Tibial nerve (tissue), 4 donors: ENCODE measurements around the gene NCF2. TPM values are rescaled to one million over a fixed set of nuclear protein-coding genes. Genes with fewer than 3 reads are reported as not detected.

Experiments
- DNase-seq, 2 donors: peaks; one replicate each; pipeline ENCODE4 v3.0.0-alpha.2; 2019; ENCODE audit warnings: low spot score in 2 of 2
- H3K27ac ChIP-seq, 4 donors: fragments of 200-600 bp; sonication (generic) in 3 of 4; one replicate each; pipeline ENCODE4 v1.5.1; 2017 to 2019; ENCODE audit warnings: mild to moderate bottlenecking in 1 of 4
- H3K27me3 ChIP-seq, 2 donors: fragments of 200-600 bp; sonication (generic) in 1 of 2; one replicate each; pipeline versions ENCODE4 v1.5.1 to v1.6.0; 2017 to 2019
- H3K36me3 ChIP-seq, 3 donors: fragments of 200-600 bp; sonication (generic); one replicate each; pipeline ENCODE4 v1.5.1; 2018 to 2019
- H3K4me1 ChIP-seq, 4 donors: fragments of 200-600 bp; sonication (generic) in 3 of 4; one replicate each; pipeline ENCODE4 v1.5.1; 2017 to 2019
- H3K4me3 ChIP-seq, 4 donors: fragments of 200-600 bp; sonication (generic) in 3 of 4; one replicate each; pipeline ENCODE4 v1.5.1; 2017 to 2019; ENCODE audit warnings: mild to moderate bottlenecking in 1 of 4, moderate library complexity in 1 of 4
- H3K9me3 ChIP-seq, 4 donors: fragments of 200-600 bp; sonication (generic) in 3 of 4; one replicate each; pipeline ENCODE4 v1.5.1; 2017 to 2019
- CTCF ChIP-seq, 5 experiments: fragments of 200-600 bp in 3 of 5; fragments of 450-650 bp in 2 of 5; sonication (generic) in 3 of 5; IDR thresholded peaks; one replicate each; pipeline ENCODE4 v1.5.1; 2016 to 2019; ENCODE audit warnings: antibody characterized with exemption in 5 of 5, mild to moderate bottlenecking in 3 of 5, moderate library complexity in 2 of 5
- EP300 ChIP-seq, 2 donors: sonication (generic); formaldehyde crosslinking; IDR thresholded peaks; one replicate each; pipeline ENCODE4 v1.6.1; 2017; ENCODE audit warnings: antibody characterized with exemption in 2 of 2, mild to moderate bottlenecking in 1 of 2
- POLR2A ChIP-seq, 2 donors: fragments of 450-650 bp; IDR thresholded peaks; one replicate each; pipeline ENCODE4 v1.6.1; 2017; ENCODE audit warnings: antibody characterized with exemption in 2 of 2, mild to moderate bottlenecking in 2 of 2, moderate library complexity in 2 of 2
- WGBS, 2 donors: methylation state at CpG; one replicate each; pipeline ENCODE4 v1.1.5; 2018; 5-methylcytosine and 5-hydroxymethylcytosine counted together
- total RNA-seq, 4 donors: library from RNA; depleted of rRNA; stranded (reverse); fragments of >200 nt; gene quantifications; one replicate each; pipeline ENCODE4 v1.1.0, GENCODE V29; 2016

Gene NCF2
- total RNA-seq, 4 donors from 2014 or later = 9.6 to 21.0 (median 17.1) TPM

DNA sequence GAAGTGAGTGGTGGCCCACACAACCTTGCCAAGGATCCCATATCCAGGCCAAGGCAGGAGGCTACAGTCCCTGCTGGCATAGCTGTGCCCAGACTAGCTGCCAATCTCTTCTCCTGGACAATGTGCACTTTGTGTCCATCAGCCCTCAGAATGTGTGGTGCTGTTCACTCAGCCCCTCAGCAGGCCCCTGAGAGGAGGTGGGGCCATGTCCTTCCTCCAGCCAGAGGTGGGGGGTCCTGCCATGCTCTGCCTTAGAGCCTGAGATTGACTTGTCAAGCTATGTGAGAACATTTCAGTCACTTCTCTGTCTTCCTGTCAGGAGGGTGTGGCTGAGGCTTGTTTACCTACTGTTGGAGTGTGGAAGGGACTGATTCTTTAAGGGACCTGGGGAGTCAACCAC, 1.4 kb downstream of the NCF2 start:
- no peaks in the 10 kb centered on the region for H3K36me3 ChIP-seq
- no peaks in the 10 kb centered on the region for H3K9me3 ChIP-seq
- H3K4me3 ChIP-seq = peak overlapping the region in 2 of 4 donors; percentile 7 to 33
- DNase-seq = no peak
- peak overlapping the region in 3 of 4 donors; percentile 46 to 75 (median 48) for H3K27ac ChIP-seq
- TF ChIP-seq CTCF (IDR thresholded peaks at IDR 0.05) (no peak), POLR2A (IDR thresholded peaks at IDR 0.05) (no peak), EP300 (IDR thresholded peaks at IDR 0.05) (no peak)
- H3K4me1 ChIP-seq = peaks cover 0 to 4% (median 0%) of the 10 kb centered on the region in 4 donors
- no peaks in the 10 kb centered on the region for H3K27me3 ChIP-seq

DNA sequence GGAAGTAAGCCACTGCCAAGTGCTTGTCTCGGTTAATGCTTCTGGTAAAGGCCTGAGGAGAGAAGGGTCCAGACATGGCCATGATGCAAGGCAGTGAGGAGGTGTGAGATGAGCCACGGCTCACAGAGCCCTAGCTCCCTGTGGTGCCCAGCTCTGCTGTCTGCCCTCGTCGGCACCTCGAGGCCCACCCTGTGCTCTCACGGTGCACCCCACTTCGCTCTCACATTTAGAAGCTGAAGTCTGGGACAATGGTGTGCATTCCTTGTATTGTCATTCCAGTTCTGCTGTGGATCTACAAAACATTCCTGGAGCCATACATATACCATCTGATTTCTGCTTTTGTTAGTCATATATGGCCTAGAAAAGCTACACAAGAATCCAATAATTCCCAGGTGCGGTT, 3.3 kb downstream of the NCF2 start:
- H3K4me1 ChIP-seq = peaks cover 0 to 4% (median 0%) of the 10 kb centered on the region in 4 donors
- H3K27me3 ChIP-seq = no peaks in the 10 kb centered on the region
- H3K9me3 ChIP-seq = no peaks in the 10 kb centered on the region
- WGBS, 2 donors = 92 to 98% methylated on average over 7 to 8 of the region's 8 CpGs
- no peak for DNase-seq
- TF ChIP-seq POLR2A (IDR thresholded peaks at IDR 0.05) = no peak
- H3K27ac ChIP-seq = no peak overlapping the region
- H3K4me3 ChIP-seq = no peak overlapping the region
- no peaks in the 10 kb centered on the region for H3K36me3 ChIP-seq

DNA sequence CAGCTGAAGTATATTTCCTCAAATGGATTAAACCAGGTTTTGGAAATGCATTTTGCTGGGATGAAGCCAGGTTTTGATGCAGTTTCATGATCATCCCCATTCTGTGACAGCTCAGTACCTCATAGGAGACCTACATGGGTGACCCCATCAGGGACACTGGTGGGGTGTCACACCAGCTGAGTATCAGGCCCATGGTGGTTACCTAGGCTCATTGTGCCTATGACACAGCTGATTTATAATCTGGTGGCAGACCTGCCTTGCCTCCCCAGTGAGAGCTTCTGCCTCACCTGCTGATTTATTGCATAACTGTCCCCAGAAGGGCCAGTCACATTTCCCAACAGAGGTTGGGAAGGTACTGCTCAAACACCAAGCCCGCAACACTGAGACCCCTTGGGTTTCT, 3.8 kb downstream of the NCF2 start:
- TF ChIP-seq CTCF (IDR thresholded peaks at IDR 0.05) (no peak), EP300 (IDR thresholded peaks at IDR 0.05) (no peak), POLR2A (IDR thresholded peaks at IDR 0.05) (no peak)
- Histone ChIP-seq H3K4me3 (no peak overlapping the region), H3K27ac (no peak overlapping the region), H3K36me3 (no peaks in the 10 kb centered on the region), H3K9me3 (no peaks in the 10 kb centered on the region), H3K27me3 (no peaks in the 10 kb centered on the region), H3K4me1 (peaks cover 0 to 4% (median 0%) of the 10 kb centered on the region in 4 donors)
- DNase-seq = no peak
- WGBS, 2 donors = 86 to 100% methylated on average over 1 of the region's 1 CpG

DNA sequence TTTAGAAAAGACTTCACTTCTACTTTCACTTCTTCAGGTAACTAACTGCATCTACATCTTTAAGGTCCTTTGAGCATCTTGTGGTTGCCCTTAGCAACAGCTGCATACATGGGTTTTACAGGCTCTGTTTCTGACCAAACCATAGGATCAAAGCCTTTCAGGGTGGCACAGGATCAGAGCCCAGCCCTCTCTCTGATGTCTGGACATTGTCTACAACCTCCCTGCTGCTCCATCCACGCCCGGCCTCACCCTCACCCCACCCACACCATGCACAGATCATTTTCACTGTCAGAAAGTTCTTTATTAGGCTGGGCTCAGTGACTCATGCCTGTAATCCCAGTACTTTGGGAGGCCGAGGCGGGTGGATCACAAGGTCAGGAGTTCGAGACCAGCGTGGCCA, 5.2 kb downstream of the NCF2 start:
- H3K27ac ChIP-seq = no peak overlapping the region
- DNase-seq = no peak
- H3K4me3 ChIP-seq = no peak overlapping the region
- H3K9me3 ChIP-seq = no peaks in the 10 kb centered on the region
- H3K36me3 ChIP-seq = no peaks in the 10 kb centered on the region
- no peak for TF ChIP-seq EP300 (IDR thresholded peaks at IDR 0.05)
- TF ChIP-seq CTCF (IDR thresholded peaks at IDR 0.05) = no peak
- no peak for TF ChIP-seq POLR2A (IDR thresholded peaks at IDR 0.05)
- H3K27me3 ChIP-seq = no peaks in the 10 kb centered on the region
- WGBS, 2 donors = 60 to 65% methylated on average over 6 of the region's 6 CpGs
- peaks cover 0 to 6% (median 0%) of the 10 kb centered on the region in 4 donors for H3K4me1 ChIP-seq

DNA sequence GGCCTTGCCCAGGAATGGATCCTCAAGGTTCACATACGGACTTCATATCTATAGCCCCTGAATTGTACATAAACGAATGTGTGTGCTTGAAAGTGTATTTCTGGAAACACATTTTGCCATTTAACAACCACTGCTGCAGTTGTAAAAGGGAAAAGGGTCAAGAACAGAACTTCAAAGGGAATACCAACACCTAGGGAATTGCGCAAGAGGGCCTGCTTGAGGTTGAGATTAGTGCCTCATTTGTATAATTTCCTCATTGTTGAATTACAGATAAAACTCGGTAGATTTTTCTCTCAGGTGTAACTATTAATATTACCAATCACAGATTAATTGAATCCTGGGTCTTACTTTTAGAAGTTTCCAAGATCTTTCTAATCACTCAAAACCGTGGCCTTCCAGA, 6.1 kb downstream of the NCF2 start:
- H3K9me3 ChIP-seq = no peaks in the 10 kb centered on the region
- no peak overlapping the region for H3K4me3 ChIP-seq
- H3K4me1 ChIP-seq = peaks cover 0 to 9% (median 0%) of the 10 kb centered on the region in 4 donors
- H3K27me3 ChIP-seq = no peaks in the 10 kb centered on the region
- WGBS, 2 donors = 70 to 81% methylated on average over 5 of the region's 5 CpGs
- no peak for DNase-seq
- H3K27ac ChIP-seq = peak overlapping the region in 1 of 4 donors; percentile 28
- no peaks in the 10 kb centered on the region for H3K36me3 ChIP-seq
- TF ChIP-seq POLR2A (IDR thresholded peaks at IDR 0.05) (no peak), EP300 (IDR thresholded peaks at IDR 0.05) (no peak), CTCF (IDR thresholded peaks at IDR 0.05) (no peak)

DNA sequence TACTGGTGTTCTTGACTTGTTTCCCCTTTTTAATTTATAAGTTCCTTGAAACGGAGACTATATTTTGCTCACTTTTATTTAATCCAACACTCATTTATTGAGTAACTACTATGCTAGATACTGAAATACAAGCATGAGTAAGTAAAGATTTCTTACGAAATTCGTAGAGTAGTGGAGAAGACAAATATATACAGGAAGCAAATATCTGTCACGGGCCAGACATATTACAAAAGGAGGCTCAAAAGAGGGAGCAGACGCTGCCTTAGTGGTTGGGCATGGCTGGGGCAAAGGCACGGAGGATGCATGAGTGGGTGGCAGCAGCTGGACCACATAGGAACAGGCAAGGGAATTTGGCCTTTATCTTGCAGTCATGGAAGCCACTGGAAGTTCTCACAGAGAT, 6.8 kb downstream of the NCF2 start:
- WGBS, 2 donors = 73 to 78% methylated on average over 6 of the region's 6 CpGs
- no peaks in the 10 kb centered on the region for H3K9me3 ChIP-seq

More for the DNA sequence above, 6.8 kb downstream of the NCF2 start:
- H3K36me3 ChIP-seq = no peaks in the 10 kb centered on the region
- no peak overlapping the region for H3K27ac ChIP-seq
- TF ChIP-seq POLR2A (IDR thresholded peaks at IDR 0.05) = no peak
- TF ChIP-seq CTCF (IDR thresholded peaks at IDR 0.05) = no peak
- TF ChIP-seq EP300 (IDR thresholded peaks at IDR 0.05) = peak in 1 of 2 donors; percentile 68
- no peak overlapping the region for H3K4me3 ChIP-seq
- H3K4me1 ChIP-seq = peaks cover 0 to 9% (median 0%) of the 10 kb centered on the region in 4 donors
- no peaks in the 10 kb centered on the region for H3K27me3 ChIP-seq
- DNase-seq = no peak
